Stimulated activated CD4-positive, alpha-beta T cell treated with anti-CD3 and anti-CD28 coated beads, Interleukin-15, amount 100 ng/mL, for 48 hours (primary cell): ENCODE measurements around the gene BEND5.

Experiments
- DNase-seq, 2 donors: peaks; one replicate each; pipeline ENCODE4 v3.0.0-alpha.2; 2020; ENCODE audit warnings: low read depth in 2 of 2

BEND5 gene

GRCh38 chr1:48776393-48777218 is at the start of gene BEND5:
BEND5 (minus strand) TSS chr1:48776891; CDS start chr1:48776831, 60 bp downstream.
- DNase-seq, result peak; percentile 29 to 51

- no peak for DNase-seq
Measured at GRCh38 chr1:48823168-48823567, 46.5 kb upstream of the BEND5 start.

GRCh38 chr1:48820491-48820890 is 43.8 kb upstream of the BEND5 start:
- DNase-seq, result no peak

- DNase-seq, result peak; percentile 1 to 20
Measured at GRCh38 chr1:48817505-48818114, 40.9 kb upstream of the BEND5 start.

GRCh38 chr1:48810740-48811139 is 34.0 kb upstream of the BEND5 start:
- DNase-seq, result no peak

GRCh38 chr1:48808496-48808895 is 31.8 kb upstream of the BEND5 start:
- DNase-seq, result no peak

GRCh38 chr1:48807554-48808260 is 31.0 kb upstream of the BEND5 start:
- DNase-seq, result no peak

GRCh38 chr1:48803474-48803873 is 26.8 kb upstream of the BEND5 start:
- DNase-seq, result no peak

GRCh38 chr1:48794816-48795215 is 18.1 kb upstream of the BEND5 start:
- DNase-seq, result no peak

- DNase-seq, result no peak
Measured at GRCh38 chr1:48793863-48794262, 17.2 kb upstream of the BEND5 start.

GRCh38 chr1:48792961-48793360 is 16.3 kb upstream of the BEND5 start:
- no peak for DNase-seq

- DNase-seq, result no peak
Measured at GRCh38 chr1:48790397-48790796, 13.7 kb upstream of the BEND5 start.

GRCh38 chr1:48789903-48790302 is 13.2 kb upstream of the BEND5 start:
- DNase-seq, result no peak

GRCh38 chr1:48785869-48786268 is 9.2 kb upstream of the BEND5 start:
- DNase-seq, result no peak

GRCh38 chr1:48784301-48784700 is 7.6 kb upstream of the BEND5 start:
- DNase-seq, result no peak

GRCh38 chr1:48777219-48777895 is 666 bp upstream of the BEND5 start:
- no peak for DNase-seq

GRCh38 chr1:48775831-48776392 is 779 bp downstream of the BEND5 start:
- no peak for DNase-seq

- no peak for DNase-seq
Measured at GRCh38 chr1:48773133-48773532, 3.6 kb downstream of the BEND5 start.

GRCh38 chr1:48772211-48772610 is 4.5 kb downstream of the BEND5 start:
- no peak for DNase-seq

GRCh38 chr1:48771561-48771960 is 5.1 kb downstream of the BEND5 start:
- no peak for DNase-seq

- no peak for DNase-seq
Measured at GRCh38 chr1:48767975-48768510, 8.6 kb downstream of the BEND5 start.

GRCh38 chr1:48765335-48765734 is 11.4 kb downstream of the BEND5 start:
- DNase-seq, result no peak
